CD14-positive monocyte (primary cell): ENCODE measurements around the gene GTF3C1. TPM values are rescaled to one million over a fixed set of nuclear protein-coding genes. Genes with fewer than 3 reads are reported as not detected.

Experiments used
- DNase-seq, 3 donors: peaks; one replicate each; pipeline ENCODE4 v3.0.0-alpha.2; 2011 to 2022
- H2AFZ ChIP-seq: 2 replicates; pipeline ENCODE4 v1.6.0; 2012; ENCODE audit warnings: mild to moderate bottlenecking, low read depth, low read length, inconsistent platforms; ENCODE audit not compliant: insufficient read depth, poor library complexity, severe bottlenecking
- H3K27ac ChIP-seq, 2 donors: 1 replicate in 1 of 2; 2 replicates in 1 of 2; pipeline ENCODE4 v1.5.1; 2012 to 2013; ENCODE audit warnings: low read length in 2 of 2, control low read depth in 1 of 2, inconsistent platforms in 1 of 2, low read depth in 1 of 2, mild to moderate bottlenecking in 1 of 2
- H3K27me3 ChIP-seq, 2 donors: one replicate each; pipeline versions ENCODE4 v1.6.0 to v1.6.1; 2011 to 2013; ENCODE audit warnings: low read length in 2 of 2; ENCODE audit not compliant: control insufficient read depth in 2 of 2, insufficient read depth in 2 of 2
- H3K36me3 ChIP-seq, 2 donors: replicated peaks in 1 of 2; 1 replicate in 1 of 2; 2 replicates in 1 of 2; pipeline versions ENCODE4 v1.5.1 to v1.6.1; 2012 to 2013; ENCODE audit warnings: low read length in 2 of 2, control low read depth in 1 of 2, inconsistent platforms in 1 of 2, mild to moderate bottlenecking in 1 of 2; ENCODE audit not compliant: insufficient read depth in 2 of 2, control insufficient read depth in 1 of 2
- H3K4me1 ChIP-seq, 2 donors: 1 replicate in 1 of 2; 2 replicates in 1 of 2; pipeline versions ENCODE4 v1.5.1 to v1.6.1; 2012 to 2013; ENCODE audit warnings: low read length in 2 of 2, control low read depth in 1 of 2, inconsistent platforms in 1 of 2, mild to moderate bottlenecking in 1 of 2, moderate library complexity in 1 of 2; ENCODE audit not compliant: insufficient read depth in 2 of 2, control insufficient read depth in 1 of 2
- H3K4me2 ChIP-seq: replicated peaks from 2 replicates; pipeline ENCODE3; 2012; ENCODE audit warnings: low read length, moderate library complexity, mild to moderate bottlenecking; ENCODE audit not compliant: poor library complexity, severe bottlenecking; ENCODE audit errors: extremely low read depth
- H3K4me3 ChIP-seq, 3 experiments: fragments of 200-600 bp in 1 of 3; sonication (generic) in 1 of 3; replicated peaks in 1 of 3; 1 replicate in 2 of 3; 2 replicates in 1 of 3; pipeline ENCODE4 v1.5.1; 2011 to 2013; ENCODE audit warnings: low read length in 3 of 3, mild to moderate bottlenecking in 3 of 3, control low read depth in 2 of 3, low read depth in 2 of 3, inconsistent platforms in 1 of 3, moderate library complexity in 1 of 3
- H3K79me2 ChIP-seq: 2 replicates; pipeline ENCODE4 v1.6.0; 2012; ENCODE audit warnings: mild to moderate bottlenecking, control low read depth, inconsistent platforms, low read length, moderate library complexity; ENCODE audit not compliant: insufficient read depth
- H3K9ac ChIP-seq: 2 replicates; pipeline ENCODE4 v1.6.0; 2017; ENCODE audit warnings: low read length, mild to moderate bottlenecking; ENCODE audit not compliant: insufficient read depth, poor library complexity, severe bottlenecking
- H3K9me3 ChIP-seq, 2 donors: replicated peaks in 1 of 2; 1 replicate in 1 of 2; 2 replicates in 1 of 2; pipeline versions ENCODE4 v1.5.1 to v1.6.1; 2012 to 2013; ENCODE audit warnings: low read length in 2 of 2, control low read depth in 1 of 2; ENCODE audit not compliant: control insufficient read depth in 1 of 2, insufficient read depth in 1 of 2
- H4K20me1 ChIP-seq: 2 replicates; pipeline ENCODE4 v1.6.0; 2012; ENCODE audit warnings: mild to moderate bottlenecking, low read length, control low read depth, moderate library complexity; ENCODE audit not compliant: insufficient read depth
- H3K27ac Mint-ChIP-seq, 7 donors: one replicate each; pipeline ENCODE4 v1.8.0; 2020; ENCODE audit warnings: mild to moderate bottlenecking in 7 of 7, mixed read lengths in 7 of 7, moderate library complexity in 6 of 7, inconsistent platforms in 2 of 7
- H3K27me3 Mint-ChIP-seq, 3 donors: one replicate each; pipeline ENCODE4 v1.8.0; 2021 to 2022; ENCODE audit warnings: low read depth in 3 of 3, mild to moderate bottlenecking in 3 of 3, mixed read lengths in 3 of 3, moderate library complexity in 3 of 3, inconsistent platforms in 1 of 3
- H3K36me3 Mint-ChIP-seq, 2 donors: one replicate each; pipeline ENCODE4 v1.8.0; 2020; ENCODE audit warnings: mixed read lengths in 2 of 2, inconsistent platforms in 1 of 2, mild to moderate bottlenecking in 1 of 2
- H3K4me1 Mint-ChIP-seq: one replicate; pipeline ENCODE4 v1.8.0; 2020; ENCODE audit warnings: mild to moderate bottlenecking, mixed read lengths
- H3K4me3 Mint-ChIP-seq, 2 donors: one replicate each; pipeline ENCODE4 v1.8.0; 2020; ENCODE audit warnings: mild to moderate bottlenecking in 2 of 2, mixed read lengths in 2 of 2, moderate library complexity in 1 of 2
- H3K9me3 Mint-ChIP-seq, 7 donors: one replicate each; pipeline ENCODE4 v1.8.0; 2020 to 2022; ENCODE audit warnings: mixed read lengths in 7 of 7, mild to moderate bottlenecking in 6 of 7, moderate library complexity in 6 of 7, inconsistent platforms in 2 of 7
- WGBS: methylation state at CpG from one replicate; pipeline ENCODE4 v1.1.5; 2013; ENCODE audit warnings: missing lambda C conversion rate; ENCODE audit not compliant: insufficient coverage; 5-methylcytosine and 5-hydroxymethylcytosine counted together
- intact Hi-C, 2 donors: fragments of 100-400 bp; cut with micrococcal nuclease; formaldehyde crosslinking; loops; one replicate each; pipeline versions ENCODE4 v1.15.0 to v1.15.1; 2023
- polyA plus RNA-seq, 3 donors: library from polyadenylated mRNA; depleted of rRNA in 1 of 3; unstranded in 2 of 3; stranded (reverse) in 1 of 3; fragments of 300-500 nt in 2 of 3; fragments of >200 nt in 1 of 3; fragmentation: Illumina TruSeq in 2 of 3; gene quantifications; 1 replicate in 2 of 3; 2 replicates in 1 of 3; pipeline ENCODE4 v1.2.3, GENCODE V29; 2012 to 2021
- TF ChIP-seq, protein P1 (sequence below): fragments of 200-600 bp; IDR thresholded peaks from one replicate; pipeline ENCODE4 v1.8.0; 2022; ENCODE audit warnings: antibody characterized with exemption, mild to moderate bottlenecking

The GTF3C1 gene
- polyA plus RNA-seq, 3 donors, result 7.0 to 22.0 (median 12.8) TPM

DNA sequence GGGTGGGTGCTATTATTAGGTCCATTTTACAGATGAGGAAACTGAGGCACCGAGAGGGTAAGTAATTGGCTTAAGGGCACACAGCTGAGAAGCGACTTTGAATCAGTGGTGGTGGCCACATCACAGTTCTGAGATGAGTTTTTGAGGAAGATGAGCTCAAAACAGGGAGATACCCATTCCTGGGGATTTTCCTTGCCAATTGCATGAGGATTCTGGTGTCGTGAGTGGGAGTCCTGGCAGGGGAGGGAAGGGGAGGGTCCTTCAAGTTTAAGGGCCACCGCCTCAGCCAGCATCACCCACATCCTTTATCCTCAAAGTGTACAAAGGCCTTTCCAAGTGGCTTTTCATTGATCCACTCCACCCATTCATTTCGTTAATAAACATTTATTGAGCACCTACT lies 102.4 kb downstream of the GTF3C1 start:
- Mint-ChIP-seq H3K4me1 (peaks cover 15% of the 10 kb centered on the region), H3K4me3 (no peak overlapping the region), H3K9me3 (peaks cover 12 to 32% (median 25%) of the 10 kb centered on the region in 7 donors), H3K27me3 (peaks cover 30 to 46% (median 34%) of the 10 kb centered on the region in 3 donors), H3K36me3 (peaks cover 8 to 16% of the 10 kb centered on the region in 2 donors), H3K27ac (no peak overlapping the region)
- intact Hi-C loops, result no loop called here
- Histone ChIP-seq H3K4me3 (no peak overlapping the region), H4K20me1 (no peaks in the 10 kb centered on the region), H3K9ac (no peak overlapping the region), H3K27ac (no peak overlapping the region), H3K9me3 (peaks cover 19 to 22% of the 10 kb centered on the region in 2 donors), H3K27me3 (peaks cover 3 to 29% of the 10 kb centered on the region in 2 donors), H3K36me3 (peaks cover 0 to 8% of the 10 kb centered on the region in 2 donors), H3K4me2 (no peak overlapping the region), H2AFZ (no peak overlapping the region), H3K4me1 (peaks cover 5 to 10% of the 10 kb centered on the region in 2 donors), H3K79me2 (no peaks in the 10 kb centered on the region)
- no peak for DNase-seq
- TF ChIP-seq, protein P1, sequence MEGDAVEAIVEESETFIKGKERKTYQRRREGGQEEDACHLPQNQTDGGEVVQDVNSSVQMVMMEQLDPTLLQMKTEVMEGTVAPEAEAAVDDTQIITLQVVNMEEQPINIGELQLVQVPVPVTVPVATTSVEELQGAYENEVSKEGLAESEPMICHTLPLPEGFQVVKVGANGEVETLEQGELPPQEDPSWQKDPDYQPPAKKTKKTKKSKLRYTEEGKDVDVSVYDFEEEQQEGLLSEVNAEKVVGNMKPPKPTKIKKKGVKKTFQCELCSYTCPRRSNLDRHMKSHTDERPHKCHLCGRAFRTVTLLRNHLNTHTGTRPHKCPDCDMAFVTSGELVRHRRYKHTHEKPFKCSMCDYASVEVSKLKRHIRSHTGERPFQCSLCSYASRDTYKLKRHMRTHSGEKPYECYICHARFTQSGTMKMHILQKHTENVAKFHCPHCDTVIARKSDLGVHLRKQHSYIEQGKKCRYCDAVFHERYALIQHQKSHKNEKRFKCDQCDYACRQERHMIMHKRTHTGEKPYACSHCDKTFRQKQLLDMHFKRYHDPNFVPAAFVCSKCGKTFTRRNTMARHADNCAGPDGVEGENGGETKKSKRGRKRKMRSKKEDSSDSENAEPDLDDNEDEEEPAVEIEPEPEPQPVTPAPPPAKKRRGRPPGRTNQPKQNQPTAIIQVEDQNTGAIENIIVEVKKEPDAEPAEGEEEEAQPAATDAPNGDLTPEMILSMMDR, result no peak
- 91% methylated on average over 3 of the region's 5 CpGs for WGBS

DNA sequence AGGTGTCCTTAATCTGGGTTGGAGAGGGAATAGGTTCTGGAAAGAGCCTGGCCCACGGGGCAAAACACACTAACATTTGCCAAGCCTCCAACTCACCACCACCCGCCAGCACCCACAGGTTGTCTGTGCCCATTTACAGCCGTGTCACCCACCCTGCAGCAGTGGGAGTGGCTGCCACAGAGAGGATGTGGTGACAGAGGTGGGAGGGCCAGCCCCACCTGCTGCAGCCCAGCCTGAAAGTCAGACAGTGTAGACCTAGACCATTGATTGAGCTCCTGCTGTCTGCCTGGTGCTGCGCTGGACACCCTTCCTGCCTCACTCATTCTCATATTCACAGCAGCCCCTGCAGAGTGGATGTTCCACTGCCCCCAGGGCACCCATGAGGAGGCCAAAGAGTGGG lies 103.0 kb downstream of the GTF3C1 start:
- Mint-ChIP-seq H3K27ac (peak overlapping the region in 1 of 7 donors; percentile 5), H3K9me3 (peaks cover 12 to 32% (median 25%) of the 10 kb centered on the region in 7 donors), H3K4me1 (peaks cover 15% of the 10 kb centered on the region), H3K4me3 (no peak overlapping the region), H3K27me3 (peaks cover 28 to 44% (median 32%) of the 10 kb centered on the region in 3 donors), H3K36me3 (peaks cover 8 to 16% of the 10 kb centered on the region in 2 donors)
- Histone ChIP-seq H3K4me2 (no peak overlapping the region), H3K9me3 (peaks cover 19 to 22% of the 10 kb centered on the region in 2 donors), H2AFZ (no peak overlapping the region), H3K79me2 (no peaks in the 10 kb centered on the region), H3K4me1 (peaks cover 5 to 10% of the 10 kb centered on the region in 2 donors), H3K36me3 (peaks cover 0 to 8% of the 10 kb centered on the region in 2 donors), H3K27me3 (peaks cover 3 to 29% of the 10 kb centered on the region in 2 donors), H3K9ac (no peak overlapping the region), H3K27ac (no peak overlapping the region), H3K4me3 (no peak overlapping the region), H4K20me1 (no peaks in the 10 kb centered on the region)
- 100% methylated on average over 1 of the region's 4 CpGs for WGBS
- TF ChIP-seq, protein P1, result no peak
- DNase-seq, result no peak
- intact Hi-C loops, result no loop called here
